BJ (cell line): ENCODE results near the gene MTHFS. TPM values are rescaled to one million over a fixed set of nuclear protein-coding genes. Genes with fewer than 3 reads are reported as not detected.

ENCODE experiments used
- CTCF ChIA-PET: fragments of 350-600 bp; formaldehyde crosslinking; extraction: SDS; loops from one replicate; lab custom pipeline; 2021; ENCODE audit warnings: antibody characterized with exemption, inconsistent platforms; lab: Yijun Ruan, JAX
- POLR2A ChIA-PET: fragments of 300-600 bp; sonication (Branson Sonifier 250); formaldehyde crosslinking; extraction: SDS; loops from one replicate; lab custom pipeline; 2021; ENCODE audit warnings: antibody characterized with exemption; lab: Charles Lee
- DNase-seq: peaks from one replicate; pipeline ENCODE4 v3.0.0-alpha.2; 2011; ENCODE audit warnings: low read depth
- H3K27me3 ChIP-seq: 2 replicates; pipeline ENCODE4 v1.6.0; 2011; ENCODE audit warnings: low read length; ENCODE audit not compliant: control insufficient read depth, insufficient read depth
- H3K36me3 ChIP-seq: 2 replicates; pipeline ENCODE4 v1.5.1; 2011; ENCODE audit warnings: low read length; ENCODE audit not compliant: control insufficient read depth, insufficient read depth
- H3K4me3 ChIP-seq: 2 replicates; pipeline ENCODE4 v1.5.1; 2011; ENCODE audit warnings: low read depth, mild to moderate bottlenecking, control low read depth, low read length
- polyA plus RNA-seq: library from polyadenylated mRNA; depleted of rRNA; stranded (reverse); fragments of >200 nt; gene quantifications from 2 replicates; pipeline ENCODE4 v1.2.3, GENCODE V29; 2011
- TF ChIP-seq, protein P1 (sequence below): IDR thresholded peaks from 2 replicates; pipeline ENCODE4 v1.5.1; 2011; ENCODE audit warnings: low read depth, mild to moderate bottlenecking, control low read depth, inconsistent platforms, low read length, moderate library complexity; ENCODE audit not compliant: insufficient read depth

MTHFS gene
- polyA plus RNA-seq, 1 experiment: 30.7 TPM

- peaks cover 1% of the 10 kb centered on the region; the same call in 1 of the 2 replicates for H3K36me3 ChIP-seq
- POLR2A ChIA-PET: no interaction called here
Measured at GRCh38 chr15:79883579-79884203, 13.1 kb downstream of the MTHFS start.

GRCh38 chr15:79881668-79882067 is 15.1 kb downstream of the MTHFS start:
- CTCF ChIA-PET: interaction anchor here (1.2 to 1.4 kb wide), 2 partner anchors 8 to 291 kb away, joined by 3 to 4 read pairs; no protein-coding TSS in a partner anchor
- Histone ChIP-seq H3K27me3 (no peaks in the 10 kb centered on the region), H3K36me3 (peaks cover 1% of the 10 kb centered on the region; the same call in 1 of the 2 replicates), H3K4me3 (no peak overlapping the region)
- DNase-seq: no peak
- TF ChIP-seq, protein P1, sequence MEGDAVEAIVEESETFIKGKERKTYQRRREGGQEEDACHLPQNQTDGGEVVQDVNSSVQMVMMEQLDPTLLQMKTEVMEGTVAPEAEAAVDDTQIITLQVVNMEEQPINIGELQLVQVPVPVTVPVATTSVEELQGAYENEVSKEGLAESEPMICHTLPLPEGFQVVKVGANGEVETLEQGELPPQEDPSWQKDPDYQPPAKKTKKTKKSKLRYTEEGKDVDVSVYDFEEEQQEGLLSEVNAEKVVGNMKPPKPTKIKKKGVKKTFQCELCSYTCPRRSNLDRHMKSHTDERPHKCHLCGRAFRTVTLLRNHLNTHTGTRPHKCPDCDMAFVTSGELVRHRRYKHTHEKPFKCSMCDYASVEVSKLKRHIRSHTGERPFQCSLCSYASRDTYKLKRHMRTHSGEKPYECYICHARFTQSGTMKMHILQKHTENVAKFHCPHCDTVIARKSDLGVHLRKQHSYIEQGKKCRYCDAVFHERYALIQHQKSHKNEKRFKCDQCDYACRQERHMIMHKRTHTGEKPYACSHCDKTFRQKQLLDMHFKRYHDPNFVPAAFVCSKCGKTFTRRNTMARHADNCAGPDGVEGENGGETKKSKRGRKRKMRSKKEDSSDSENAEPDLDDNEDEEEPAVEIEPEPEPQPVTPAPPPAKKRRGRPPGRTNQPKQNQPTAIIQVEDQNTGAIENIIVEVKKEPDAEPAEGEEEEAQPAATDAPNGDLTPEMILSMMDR: no peak
- POLR2A ChIA-PET: no interaction called here

More at GRCh38 chr15:79883579-79884203, 13.1 kb downstream of the MTHFS start:
- CTCF ChIA-PET: interaction anchor here (1.1 kb wide), 1 partner anchor 18 kb away, joined by 3 read pairs; no protein-coding TSS in a partner anchor
- TF ChIP-seq, protein P1: no peak
- Histone ChIP-seq H3K27me3 (no peaks in the 10 kb centered on the region), H3K4me3 (no peak overlapping the region)
- no peak for DNase-seq

DNA sequence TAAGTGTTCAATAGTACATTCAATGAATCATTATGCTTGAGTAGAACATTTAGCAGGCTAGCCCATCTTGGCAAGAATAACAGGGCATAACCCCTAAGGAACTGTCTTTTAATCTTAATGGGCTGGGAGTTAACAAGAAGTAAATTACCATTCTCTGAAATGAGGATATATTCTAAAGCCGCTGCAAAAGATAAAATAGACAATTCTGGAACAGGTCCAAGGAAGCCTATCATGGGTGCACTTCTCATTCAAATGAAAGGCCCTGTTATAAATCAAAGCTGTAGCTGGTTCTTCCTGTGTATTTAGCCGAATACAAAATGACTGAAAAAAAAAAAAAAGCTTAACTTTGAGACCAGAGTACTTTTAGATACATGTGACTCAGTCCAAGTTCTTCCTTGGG is 15.6 kb downstream of the MTHFS start:
- Histone ChIP-seq H3K4me3 (no peak overlapping the region), H3K36me3 (peaks cover 1% of the 10 kb centered on the region; the same call in 1 of the 2 replicates), H3K27me3 (no peaks in the 10 kb centered on the region)
- TF ChIP-seq, protein P1: no peak
- CTCF ChIA-PET: interaction anchor here (1.2 kb wide), 1 partner anchor 9 kb away, joined by 3 read pairs; no protein-coding TSS in a partner anchor
- no peak for DNase-seq
- POLR2A ChIA-PET: no interaction called here

DNA sequence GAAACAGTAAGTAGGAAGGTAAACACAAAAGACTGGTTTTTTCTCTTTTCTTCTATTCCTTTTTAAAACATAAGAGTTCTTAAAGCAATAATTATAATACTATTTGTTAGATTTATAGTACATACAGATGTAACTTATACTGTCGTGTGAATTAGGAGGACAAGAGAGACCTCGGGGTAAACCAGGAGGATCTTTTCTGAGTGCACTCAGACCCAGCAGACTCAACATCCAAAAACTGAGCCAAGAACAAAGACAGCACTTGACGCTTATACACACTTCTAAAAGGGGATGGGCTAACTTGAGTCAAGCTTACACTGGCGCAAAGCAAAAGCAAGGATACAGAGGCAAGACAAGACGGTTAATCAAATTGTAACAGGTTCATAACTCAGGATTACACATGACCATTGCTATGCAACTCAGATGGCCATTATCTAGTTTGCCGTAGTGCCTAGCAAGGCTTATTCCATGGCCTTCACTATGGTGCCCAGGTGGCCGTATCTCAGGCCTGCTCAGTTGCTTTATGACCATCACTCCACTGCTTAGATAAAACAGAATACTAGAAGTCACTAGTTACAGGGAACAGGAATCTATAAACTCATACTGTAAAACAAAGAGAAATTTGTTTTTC is 18.6 kb downstream of the MTHFS start:
- ChIA-PET CTCF (no interaction called here), POLR2A (no interaction called here)
- TF ChIP-seq, protein P1: no peak

DNA sequence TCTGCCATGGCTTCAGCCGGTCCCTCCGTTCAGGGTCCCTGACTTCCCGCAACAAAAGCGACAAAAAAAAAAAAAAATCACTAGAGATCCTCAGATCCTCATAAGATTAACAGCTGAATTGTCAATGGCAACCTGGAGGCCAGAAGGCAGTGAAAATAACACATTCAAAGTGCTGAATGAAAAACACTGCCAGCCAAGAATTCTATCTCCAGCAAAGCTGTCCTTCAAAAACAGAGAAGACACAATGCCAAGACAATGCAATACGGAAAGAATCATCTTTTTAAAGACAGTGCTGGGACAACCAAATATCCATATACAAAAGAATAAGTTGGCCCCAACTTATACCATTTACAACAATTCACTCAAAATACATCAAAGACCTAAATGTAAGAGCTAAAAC is 21.6 kb downstream of the MTHFS start:
- 0 out of 2 replicates have a peak, but pooled peaks cover 2% of the 10 kb centered on the region for H3K36me3 ChIP-seq
- TF ChIP-seq, protein P1: no peak
- ChIA-PET POLR2A (no interaction called here), CTCF (interaction anchor here (0.7 to 1.5 kb wide), 3 partner anchors 22 to 443 kb away, joined by 3 to 4 read pairs (median 3); partner anchors contain the start of gene MINAR1)
- H3K4me3 ChIP-seq: no peak overlapping the region
- no peaks in the 10 kb centered on the region for H3K27me3 ChIP-seq
- DNase-seq: no peak

More for the DNA sequence above, 18.6 kb downstream of the MTHFS start:
- Histone ChIP-seq H3K36me3 (no peaks in the 10 kb centered on the region; the same call in 1 of the 2 replicates), H3K4me3 (no peak overlapping the region), H3K27me3 (no peaks in the 10 kb centered on the region)
- DNase-seq: no peak
